PFSK-1 (cell line): ENCODE data around the gene MYORG.

ENCODE experiments used
- POLR2AphosphoS5 ChIP-seq: IDR thresholded peaks from 2 replicates; pipeline ENCODE4 v1.6.1; 2012; ENCODE audit warnings: low read depth, mild to moderate bottlenecking, control low read depth, low read length, moderate library complexity
- SIN3A ChIP-seq: IDR thresholded peaks from 2 replicates; pipeline ENCODE4 v1.6.1; 2012; ENCODE audit warnings: mild to moderate bottlenecking, low read length, moderate library complexity, borderline replicate concordance; ENCODE audit not compliant: insufficient read depth
- TF ChIP-seq, protein P1 (sequence below), 2 experiments: IDR thresholded peaks; 2 replicates each; pipeline versions ENCODE4 v1.6.1 to v1.8.0; 2011 to 2012; ENCODE audit warnings: low read depth in 2 of 2, low read length in 2 of 2, control low read depth in 1 of 2, inconsistent platforms in 1 of 2, mild to moderate bottlenecking in 1 of 2, moderate library complexity in 1 of 2; ENCODE audit not compliant: insufficient read depth in 1 of 2

DNA sequence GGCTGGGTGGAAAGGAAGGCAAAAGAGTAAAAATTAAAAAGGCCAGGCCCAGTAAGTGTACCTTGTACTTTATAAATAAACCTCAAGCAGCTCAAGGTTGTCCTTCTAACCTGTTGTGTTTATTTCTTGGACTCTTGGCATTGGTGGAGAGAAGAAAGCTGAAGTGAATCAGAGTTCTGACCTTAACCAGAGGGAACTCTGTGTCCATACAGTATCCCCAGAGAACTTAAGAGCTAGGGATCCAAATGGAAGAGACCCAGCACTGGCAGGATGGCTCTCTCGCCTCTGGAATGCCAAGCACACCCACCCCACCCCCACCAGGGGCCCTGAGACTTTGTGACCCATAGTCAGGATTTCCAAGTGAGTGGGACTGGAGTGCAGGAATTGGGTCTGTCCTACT lies 33.1 kb downstream of the MYORG start:
- TF ChIP-seq POLR2AphosphoS5 = no peak
- no peak for TF ChIP-seq SIN3A
- TF ChIP-seq, protein P1, sequence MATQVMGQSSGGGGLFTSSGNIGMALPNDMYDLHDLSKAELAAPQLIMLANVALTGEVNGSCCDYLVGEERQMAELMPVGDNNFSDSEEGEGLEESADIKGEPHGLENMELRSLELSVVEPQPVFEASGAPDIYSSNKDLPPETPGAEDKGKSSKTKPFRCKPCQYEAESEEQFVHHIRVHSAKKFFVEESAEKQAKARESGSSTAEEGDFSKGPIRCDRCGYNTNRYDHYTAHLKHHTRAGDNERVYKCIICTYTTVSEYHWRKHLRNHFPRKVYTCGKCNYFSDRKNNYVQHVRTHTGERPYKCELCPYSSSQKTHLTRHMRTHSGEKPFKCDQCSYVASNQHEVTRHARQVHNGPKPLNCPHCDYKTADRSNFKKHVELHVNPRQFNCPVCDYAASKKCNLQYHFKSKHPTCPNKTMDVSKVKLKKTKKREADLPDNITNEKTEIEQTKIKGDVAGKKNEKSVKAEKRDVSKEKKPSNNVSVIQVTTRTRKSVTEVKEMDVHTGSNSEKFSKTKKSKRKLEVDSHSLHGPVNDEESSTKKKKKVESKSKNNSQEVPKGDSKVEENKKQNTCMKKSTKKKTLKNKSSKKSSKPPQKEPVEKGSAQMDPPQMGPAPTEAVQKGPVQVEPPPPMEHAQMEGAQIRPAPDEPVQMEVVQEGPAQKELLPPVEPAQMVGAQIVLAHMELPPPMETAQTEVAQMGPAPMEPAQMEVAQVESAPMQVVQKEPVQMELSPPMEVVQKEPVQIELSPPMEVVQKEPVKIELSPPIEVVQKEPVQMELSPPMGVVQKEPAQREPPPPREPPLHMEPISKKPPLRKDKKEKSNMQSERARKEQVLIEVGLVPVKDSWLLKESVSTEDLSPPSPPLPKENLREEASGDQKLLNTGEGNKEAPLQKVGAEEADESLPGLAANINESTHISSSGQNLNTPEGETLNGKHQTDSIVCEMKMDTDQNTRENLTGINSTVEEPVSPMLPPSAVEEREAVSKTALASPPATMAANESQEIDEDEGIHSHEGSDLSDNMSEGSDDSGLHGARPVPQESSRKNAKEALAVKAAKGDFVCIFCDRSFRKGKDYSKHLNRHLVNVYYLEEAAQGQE (IDR thresholded peaks at IDR 0.05; ENCODE audit: insufficient read depth in 1 of 2, low read depth in 2 of 2, low read length in 2 of 2) = no peak
